GM20000 (cell line): ENCODE measurements around the gene SOD3.

ENCODE experiments used
- DNase-seq: peaks from one replicate; pipeline ENCODE4 v3.0.0; 2012; ENCODE audit warnings: low spot score
- TF ChIP-seq, protein P1 (sequence below): IDR thresholded peaks from 2 replicates; pipeline ENCODE4 v1.5.1; 2012; ENCODE audit warnings: mild to moderate bottlenecking, control low read depth; ENCODE audit errors: extremely low read depth, missing control alignments

The SOD3 gene

DNA sequence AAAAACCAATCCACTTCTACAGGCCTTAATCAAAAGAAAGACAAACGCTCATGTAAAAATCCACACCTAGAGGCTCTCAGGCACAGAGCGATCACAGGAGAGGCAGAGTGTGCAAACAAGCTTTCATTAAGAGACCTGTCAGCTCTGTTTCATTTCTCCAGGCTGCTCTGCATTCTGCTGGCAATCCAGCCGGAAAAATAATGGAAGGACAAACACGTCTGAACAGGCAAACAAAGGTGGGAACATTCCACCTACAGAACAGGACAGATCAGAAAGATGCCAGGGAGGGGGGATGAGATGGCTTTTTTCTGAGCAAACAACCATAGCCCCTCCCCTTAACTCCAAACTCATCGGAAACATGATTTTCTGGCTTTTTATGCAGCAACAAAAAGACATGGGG, 9.7 kb downstream of the SOD3 start:
- TF ChIP-seq, protein P1, sequence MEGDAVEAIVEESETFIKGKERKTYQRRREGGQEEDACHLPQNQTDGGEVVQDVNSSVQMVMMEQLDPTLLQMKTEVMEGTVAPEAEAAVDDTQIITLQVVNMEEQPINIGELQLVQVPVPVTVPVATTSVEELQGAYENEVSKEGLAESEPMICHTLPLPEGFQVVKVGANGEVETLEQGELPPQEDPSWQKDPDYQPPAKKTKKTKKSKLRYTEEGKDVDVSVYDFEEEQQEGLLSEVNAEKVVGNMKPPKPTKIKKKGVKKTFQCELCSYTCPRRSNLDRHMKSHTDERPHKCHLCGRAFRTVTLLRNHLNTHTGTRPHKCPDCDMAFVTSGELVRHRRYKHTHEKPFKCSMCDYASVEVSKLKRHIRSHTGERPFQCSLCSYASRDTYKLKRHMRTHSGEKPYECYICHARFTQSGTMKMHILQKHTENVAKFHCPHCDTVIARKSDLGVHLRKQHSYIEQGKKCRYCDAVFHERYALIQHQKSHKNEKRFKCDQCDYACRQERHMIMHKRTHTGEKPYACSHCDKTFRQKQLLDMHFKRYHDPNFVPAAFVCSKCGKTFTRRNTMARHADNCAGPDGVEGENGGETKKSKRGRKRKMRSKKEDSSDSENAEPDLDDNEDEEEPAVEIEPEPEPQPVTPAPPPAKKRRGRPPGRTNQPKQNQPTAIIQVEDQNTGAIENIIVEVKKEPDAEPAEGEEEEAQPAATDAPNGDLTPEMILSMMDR: no peak
- DNase-seq: no peak

DNA sequence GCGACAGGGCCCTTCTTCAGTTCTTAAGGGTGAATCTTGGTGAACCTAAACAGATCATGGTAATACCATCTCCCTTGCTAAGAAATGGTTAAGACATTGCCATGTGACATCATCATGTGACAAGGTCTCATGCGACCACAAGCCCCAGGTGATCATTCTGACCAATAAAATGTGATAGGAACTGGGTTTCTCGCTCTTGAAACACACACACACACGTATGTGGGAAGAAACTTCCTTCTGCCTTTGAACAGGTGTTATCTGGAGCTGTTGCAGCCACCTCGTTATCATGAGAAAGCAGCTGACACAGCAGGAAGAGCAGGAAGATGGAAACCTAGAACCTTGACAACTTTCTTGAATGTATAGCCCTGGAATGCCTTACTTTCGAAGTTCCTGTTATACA, 10.2 kb downstream of the SOD3 start:
- no peak for DNase-seq
- TF ChIP-seq, protein P1: no peak

DNA sequence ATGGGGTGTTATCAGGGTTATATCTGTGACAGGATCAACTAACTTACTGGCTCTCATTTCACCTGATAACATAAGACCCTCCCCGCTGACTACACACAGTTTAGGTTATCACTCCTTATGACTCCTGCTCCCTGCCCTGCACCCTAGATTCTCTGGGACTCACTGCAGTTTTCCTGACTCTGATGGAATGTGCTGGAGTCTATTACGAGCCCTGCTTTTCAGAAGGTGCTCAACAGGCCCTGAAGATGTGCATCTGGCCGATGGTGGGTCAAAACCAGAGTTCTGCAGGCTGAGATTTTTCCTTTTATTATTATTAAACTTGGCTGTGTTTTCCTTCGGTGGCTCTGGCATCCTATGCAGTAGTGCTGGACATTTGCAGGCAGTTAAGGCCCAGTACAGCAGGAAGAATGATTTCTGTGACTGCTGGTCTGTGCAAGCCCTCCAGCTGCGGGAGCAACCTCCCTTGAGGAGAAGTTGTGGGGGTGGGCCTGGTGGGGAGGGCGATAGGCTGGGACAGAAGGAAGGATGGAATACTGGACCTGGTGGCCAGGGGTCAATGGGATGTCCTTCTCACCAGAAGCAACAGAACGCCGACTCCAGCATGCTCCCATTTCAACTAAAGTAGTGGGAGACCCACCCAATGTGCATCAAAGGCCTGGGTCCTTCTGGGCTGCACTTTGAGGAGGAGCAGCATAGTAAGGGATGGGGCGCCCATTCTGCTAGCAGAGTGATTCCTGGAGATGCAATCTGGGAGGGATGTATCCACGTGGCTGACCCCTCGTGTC, 11.0 kb downstream of the SOD3 start:
- TF ChIP-seq, protein P1: no peak
- DNase-seq: no peak

DNA sequence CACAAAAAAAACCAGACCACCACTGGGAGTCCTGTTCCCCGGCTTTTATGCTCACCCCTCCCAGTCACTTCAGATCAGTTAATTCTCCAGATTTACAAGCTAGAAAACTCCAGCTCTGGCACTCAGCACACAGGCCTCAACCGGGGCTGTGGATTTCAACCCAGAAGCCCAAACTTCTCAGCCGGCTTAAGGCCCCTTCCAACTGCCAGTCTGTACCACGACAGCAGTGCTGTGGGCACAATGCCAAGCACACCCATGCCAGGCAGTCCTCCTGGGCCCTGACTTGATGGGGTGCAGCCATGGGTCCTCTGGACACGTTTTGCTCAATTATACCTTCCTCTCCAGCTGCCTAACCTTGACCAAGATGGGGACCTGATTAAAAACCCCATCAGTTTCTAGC, 12.2 kb downstream of the SOD3 start:
- no peak for DNase-seq

DNA sequence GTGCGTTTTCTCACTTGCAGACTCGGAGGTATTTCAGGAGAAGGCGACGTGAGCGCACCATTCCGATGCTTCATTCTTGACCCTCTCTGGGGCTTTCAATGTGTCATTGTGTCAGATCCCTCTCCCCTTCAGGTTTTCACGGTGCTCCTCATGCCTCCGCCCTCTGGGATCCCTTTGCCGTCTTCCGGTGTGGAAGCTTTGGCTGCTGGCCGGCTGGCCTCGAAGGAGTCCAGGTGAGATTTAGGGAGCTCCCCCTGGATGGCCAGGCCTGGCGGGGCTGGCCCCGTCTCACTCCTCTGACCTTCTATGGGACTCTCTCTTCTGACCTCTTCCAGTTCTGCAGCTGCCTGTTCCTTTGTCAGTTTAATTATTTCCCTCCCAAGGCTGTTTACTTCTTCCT, 12.9 kb downstream of the SOD3 start:
- TF ChIP-seq, protein P1: no peak
- no peak for DNase-seq

More for the DNA sequence above, 12.2 kb downstream of the SOD3 start:
- TF ChIP-seq, protein P1: no peak

DNA sequence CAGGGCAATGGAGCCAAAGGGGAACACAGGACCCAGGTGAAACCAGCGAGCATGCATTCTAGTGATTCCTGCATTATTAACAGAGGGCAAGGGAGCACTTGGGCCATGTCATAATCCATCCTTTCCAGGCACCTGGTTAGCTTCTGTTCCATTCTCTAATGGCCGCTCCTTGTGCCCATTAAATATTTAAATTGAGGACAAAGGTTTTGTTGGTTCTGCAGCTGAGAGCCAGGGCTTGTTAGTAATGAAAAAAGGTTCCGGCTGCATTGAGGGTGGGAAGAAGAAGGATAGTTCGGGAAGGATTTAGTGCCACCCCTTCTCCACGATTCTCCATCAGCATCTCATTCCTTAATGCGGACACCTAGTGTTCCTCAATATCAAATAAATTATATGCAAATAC, 13.6 kb downstream of the SOD3 start:
- DNase-seq: no peak
- TF ChIP-seq, protein P1: no peak

DNA sequence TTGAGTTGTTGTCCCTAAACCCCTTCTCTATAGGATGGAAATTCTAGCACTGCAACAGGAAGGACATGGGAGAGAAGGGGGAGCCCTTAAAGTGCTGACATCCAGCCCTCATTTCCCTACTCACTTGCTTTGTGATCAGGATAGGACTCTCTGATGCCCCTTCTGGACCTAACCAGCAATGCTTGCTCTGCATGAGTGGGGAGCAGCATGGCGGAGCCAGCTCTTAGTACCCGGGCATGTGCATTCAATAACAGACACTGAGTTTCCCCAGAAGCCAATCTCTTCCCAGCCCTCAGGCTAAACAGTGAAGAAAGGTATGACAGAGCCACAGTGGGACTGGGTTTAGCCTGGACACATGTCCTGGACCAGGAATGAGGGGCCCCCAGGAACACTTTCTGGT, 14.0 kb downstream of the SOD3 start:
- DNase-seq: no peak
- TF ChIP-seq, protein P1: no peak
